ENCODE measurements around the gene AP5S1. TPM values are rescaled to one million over a fixed set of nuclear protein-coding genes. Genes with fewer than 3 reads are reported as not detected.
"Not testable (repeated sequence)": the region's sequence is repeated elsewhere in the genome, so short reads cannot be mapped to it uniquely, and the experiment has no call there.

The AP5S1 gene
- total RNA-seq, 2 experiments from 2014 or later = 13.6 to 15.2 TPM

- POLR2A ChIA-PET = interaction anchor here (0.5 to 2.4 kb wide), 7 partner anchors 19 to 88 kb away, joined by 3 to 21 read pairs (median 4); partner anchors contain the start of genes ADISSP and AP5S1
Observed at GRCh38 chr20:3786665-3787323, 33.6 kb upstream of the AP5S1 start, which contains the start of gene CENPB. CENPB (minus strand) TSS chr20:3786740; CDS start chr20:3786483, 257 bp downstream.

GRCh38 chr20:3787324-3788014 lies 32.9 kb upstream of the AP5S1 start:
- POLR2A ChIA-PET = interaction anchor here (0.6 to 2.4 kb wide), 4 partner anchors 24 to 88 kb away, joined by 4 to 21 read pairs (median 4); partner anchors contain the start of gene AP5S1

More at GRCh38 chr20:3786665-3787323, 33.6 kb upstream of the AP5S1 start, which contains the start of gene CENPB:
- CTCF ChIA-PET = interaction anchor here (0.6 to 6.1 kb wide), 18 partner anchors 9 to 949 kb away, joined by 3 to 42 read pairs (median 4); partner anchors contain the start of genes ADISSP, AP5S1 and CDC25B

GRCh38 chr20:3788685-3789155 lies 31.6 kb upstream of the AP5S1 start:
- ChIA-PET POLR2A (interaction anchor here (0.5 to 0.6 kb wide), 2 partner anchors 21 to 109 kb away, joined by 3 read pairs; partner anchors contain the start of gene ADISSP), CTCF (interaction anchor here (1.2 to 6.1 kb wide), 4 partner anchors 16 to 31 kb away, joined by 3 to 42 read pairs (median 6); partner anchors contain the start of gene AP5S1)

More at GRCh38 chr20:3787324-3788014, 32.9 kb upstream of the AP5S1 start:
- CTCF ChIA-PET = interaction anchor here (0.6 to 6.1 kb wide), 10 partner anchors 8 to 950 kb away, joined by 3 to 42 read pairs (median 8); partner anchors contain the start of genes ADISSP, AP5S1 and CDC25B

GRCh38 chr20:3789201-3789600 lies 31.1 kb upstream of the AP5S1 start:
- ChIA-PET POLR2A (interaction anchor here (0.5 to 0.6 kb wide), 2 partner anchors 22 to 109 kb away, joined by 3 read pairs; partner anchors contain the start of gene ADISSP), CTCF (interaction anchor here (1.2 to 6.1 kb wide), 3 partner anchors 16 to 31 kb away, joined by 3 to 42 read pairs (median 3); partner anchors contain the start of gene AP5S1)

GRCh38 chr20:3794168-3794567 lies 26.2 kb upstream of the AP5S1 start:
- CTCF ChIA-PET = interaction anchor here (3.2 kb wide), 1 partner anchor 26 kb away, joined by 16 read pairs; the partner anchor contains the start of gene AP5S1
- POLR2A ChIA-PET = not testable (repeated sequence)

GRCh38 chr20:3794701-3795420 lies 25.5 kb upstream of the AP5S1 start:
- ChIA-PET POLR2A (interaction anchor here (0.7 to 1.7 kb wide), 3 partner anchors 16 to 26 kb away, joined by 4 to 7 read pairs (median 6); partner anchors contain the start of gene AP5S1), CTCF (interaction anchor here (2.1 to 3.2 kb wide), 2 partner anchors 9 to 25 kb away, joined by 12 to 16 read pairs; partner anchors contain the start of genes AP5S1 and CENPB)

GRCh38 chr20:3795511-3796468 lies 24.6 kb upstream of the AP5S1 start, which contains the start of gene CDC25B:
CDC25B (plus strand) TSS chr20:3796310; CDS start chr20:3796532, 222 bp downstream.
- ChIA-PET POLR2A (interaction anchor here (0.7 to 1.7 kb wide), 5 partner anchors 15 to 28 kb away, joined by 3 to 7 read pairs (median 6); partner anchors contain the start of genes ADISSP and AP5S1), CTCF (interaction anchor here (1.2 to 3.2 kb wide), 4 partner anchors 10 to 28 kb away, joined by 3 to 16 read pairs (median 12); partner anchors contain the start of genes ADISSP, AP5S1 and CENPB)

GRCh38 chr20:3796477-3797225 lies 23.7 kb upstream of the AP5S1 start:
- ChIA-PET POLR2A (interaction anchor here (0.7 to 1.7 kb wide), 3 partner anchors 14 to 29 kb away, joined by 3 to 6 read pairs (median 6); partner anchors contain the start of gene ADISSP), CTCF (interaction anchor here (1.2 to 3.2 kb wide), 4 partner anchors 11 to 29 kb away, joined by 3 to 16 read pairs (median 12); partner anchors contain the start of genes ADISSP, AP5S1 and CENPB)

- ChIA-PET POLR2A (interaction anchor here (1.5 kb wide), 1 partner anchor 30 kb away, joined by 6 read pairs; the partner anchor contains the start of gene ADISSP), CTCF (interaction anchor here (3.2 kb wide), 1 partner anchor 23 kb away, joined by 16 read pairs; the partner anchor contains the start of gene AP5S1)
Observed at GRCh38 chr20:3797226-3797545, 23.2 kb upstream of the AP5S1 start.

GRCh38 chr20:3797592-3798372 lies 22.6 kb upstream of the AP5S1 start:
- POLR2A ChIA-PET = interaction anchor here (1.5 kb wide), 1 partner anchor 30 kb away, joined by 6 read pairs; the partner anchor contains the start of gene ADISSP
- CTCF ChIA-PET = no interaction called here

- POLR2A ChIA-PET = no interaction called here
- CTCF ChIA-PET = no interaction called here
Observed at GRCh38 chr20:3798373-3798768, 22.0 kb upstream of the AP5S1 start.

GRCh38 chr20:3798908-3799248 lies 21.5 kb upstream of the AP5S1 start:
- CTCF ChIA-PET = interaction anchor here (1.0 to 1.4 kb wide), 2 partner anchors 21 to 22 kb away, joined by 4 to 12 read pairs; partner anchors contain the start of gene AP5S1
- POLR2A ChIA-PET = interaction anchor here (0.5 to 2.1 kb wide), 2 partner anchors 17 to 390 kb away, joined by 3 to 5 read pairs; no protein-coding TSS in a partner anchor

- ChIA-PET CTCF (interaction anchor here (0.6 to 1.5 kb wide), 6 partner anchors 11 to 55 kb away, joined by 3 to 12 read pairs (median 4); partner anchors contain the start of genes AP5S1 and CENPB), POLR2A (interaction anchor here (0.6 to 2.1 kb wide), 2 partner anchors 9 to 15 kb away, joined by 4 to 5 read pairs; no protein-coding TSS in a partner anchor)
Observed at GRCh38 chr20:3800256-3800877, 20.0 kb upstream of the AP5S1 start.

GRCh38 chr20:3800878-3801260 lies 19.5 kb upstream of the AP5S1 start:
- ChIA-PET CTCF (interaction anchor here (0.9 to 1.5 kb wide), 4 partner anchors 10 to 242 kb away, joined by 3 to 6 read pairs (median 4); no protein-coding TSS in a partner anchor), POLR2A (interaction anchor here (0.6 to 2.1 kb wide), 2 partner anchors 9 to 15 kb away, joined by 4 to 5 read pairs; no protein-coding TSS in a partner anchor)

All from activated CD8-positive, alpha-beta memory T cell treated with anti-CD3 and anti-CD28 coated beads for 36 hours (primary cell).